Activated T-cell treated with anti-CD3 and anti-CD28 coated beads for 48 hours (primary cell): ENCODE measurements around the gene SLC10A3.
A peak's percentile ranks its signal among the peaks of the same experiment; 100 is the strongest.

Source experiments
- DNase-seq: peaks from one replicate; pipeline ENCODE4 v3.0.0-alpha.2; 2020; ENCODE audit warnings: low read depth

Gene SLC10A3

GRCh38 chrX:154482786-154483185, 7.6 kb downstream of the SLC10A3 start:
- DNase-seq, result no peak

GRCh38 chrX:154481911-154482601, 8.4 kb downstream of the SLC10A3 start:
- DNase-seq, result no peak

- no peak for DNase-seq
Observed at GRCh38 chrX:154481195-154481594, 9.2 kb downstream of the SLC10A3 start.

- DNase-seq, result peak; percentile 94
Observed at GRCh38 chrX:154478728-154479622, 11.5 kb downstream of the SLC10A3 start, which contains the start of gene LAGE3. TSS of gene LAGE3 (minus strand) at chrX:154479281. CDS start at chrX:154478915, 366 bp downstream.

- no peak for DNase-seq
Observed at GRCh38 chrX:154477891-154478477, 12.4 kb downstream of the SLC10A3 start.

- no peak for DNase-seq
Observed at GRCh38 chrX:154476821-154477220, 13.6 kb downstream of the SLC10A3 start.

DNA sequence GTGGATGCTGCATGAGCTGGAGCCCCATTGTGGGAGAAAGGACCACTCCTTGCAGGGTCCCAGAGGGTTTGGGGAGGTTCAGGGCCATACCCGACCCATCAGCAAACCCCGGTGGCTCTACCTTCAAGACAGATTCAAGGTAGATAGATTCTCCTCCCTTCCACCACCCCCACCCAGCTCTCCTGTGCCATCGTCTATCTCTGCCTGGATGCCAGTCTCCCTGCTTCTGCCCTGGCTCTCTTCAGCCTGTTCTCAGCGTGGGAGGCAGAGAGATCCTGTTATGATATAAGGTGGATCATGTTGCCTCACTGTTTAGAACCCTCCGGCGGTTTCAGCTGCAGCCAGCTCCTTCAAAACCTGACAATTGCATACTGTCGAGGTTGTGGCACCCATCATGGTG, 16.7 kb downstream of the SLC10A3 start:
- no peak for DNase-seq

DNA sequence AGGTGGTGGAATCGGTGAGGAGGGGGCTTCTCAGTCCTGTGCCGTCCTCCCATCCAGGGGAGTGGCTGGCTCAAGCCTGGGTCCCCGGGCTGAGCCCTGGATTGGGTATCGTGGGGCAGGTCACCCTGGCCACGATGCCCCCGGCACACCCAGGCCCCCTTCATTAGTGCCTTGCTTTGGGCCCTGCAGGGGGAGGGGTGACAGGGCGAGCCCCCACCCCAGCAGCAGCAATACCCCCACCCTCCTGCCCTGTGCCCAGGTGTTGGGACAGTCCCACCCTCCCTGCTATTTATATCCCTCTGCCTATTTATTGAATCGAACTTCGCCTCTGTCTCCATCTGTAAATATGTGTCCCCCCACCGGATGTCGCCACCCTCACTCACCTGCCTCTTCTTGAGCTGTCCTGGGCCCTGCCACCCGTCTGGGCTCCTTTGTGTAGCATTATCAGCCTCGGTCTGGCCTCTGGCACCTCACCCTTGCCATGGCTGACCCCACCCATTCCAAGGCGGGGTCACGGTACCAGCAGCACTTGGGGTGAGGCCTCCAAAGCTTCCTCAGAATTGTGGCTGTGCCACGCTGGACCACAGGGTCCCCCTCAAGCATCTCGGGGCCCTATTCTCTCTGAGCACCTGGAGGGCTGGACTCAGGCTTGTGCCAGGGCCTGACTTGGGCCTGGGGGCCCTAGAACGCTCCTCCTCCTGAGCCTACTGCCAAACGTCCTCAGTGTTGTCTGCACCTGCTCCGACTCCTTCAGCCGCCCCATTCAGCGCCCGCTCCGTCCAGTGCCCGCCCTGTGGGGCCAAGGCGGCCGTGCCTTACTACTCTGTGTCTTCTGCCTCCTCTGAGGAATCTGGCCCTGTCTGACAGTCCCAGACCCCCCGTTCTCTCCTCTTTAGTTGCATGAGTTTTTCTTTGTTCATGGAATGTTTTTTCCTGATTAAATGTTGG, 17.5 kb downstream of the SLC10A3 start:
- no peak for DNase-seq

- no peak for DNase-seq
Observed at GRCh38 chrX:154471839-154472684, 18.4 kb downstream of the SLC10A3 start.

GRCh38 chrX:154470914-154471568, 19.4 kb downstream of the SLC10A3 start:
- DNase-seq, result no peak

DNA sequence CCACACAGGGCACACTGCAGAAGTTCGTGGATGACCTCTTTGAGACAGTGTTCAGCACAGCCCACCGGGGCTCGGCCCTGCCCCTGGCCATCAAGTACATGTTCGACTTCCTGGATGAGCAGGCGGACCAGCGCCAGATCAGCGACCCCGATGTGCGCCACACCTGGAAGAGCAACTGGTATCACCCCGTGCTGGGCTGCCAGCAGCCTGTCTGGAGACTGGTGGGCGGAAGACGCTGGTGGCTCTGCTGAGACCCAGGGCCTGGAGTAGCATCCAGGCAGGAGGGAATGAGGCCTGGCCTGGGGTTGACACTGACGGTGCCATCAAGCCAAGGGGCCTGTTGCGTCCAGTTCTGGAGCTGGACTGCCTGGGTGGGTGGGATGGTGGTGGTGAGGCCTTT, 20.0 kb downstream of the SLC10A3 start:
- no peak for DNase-seq

DNA sequence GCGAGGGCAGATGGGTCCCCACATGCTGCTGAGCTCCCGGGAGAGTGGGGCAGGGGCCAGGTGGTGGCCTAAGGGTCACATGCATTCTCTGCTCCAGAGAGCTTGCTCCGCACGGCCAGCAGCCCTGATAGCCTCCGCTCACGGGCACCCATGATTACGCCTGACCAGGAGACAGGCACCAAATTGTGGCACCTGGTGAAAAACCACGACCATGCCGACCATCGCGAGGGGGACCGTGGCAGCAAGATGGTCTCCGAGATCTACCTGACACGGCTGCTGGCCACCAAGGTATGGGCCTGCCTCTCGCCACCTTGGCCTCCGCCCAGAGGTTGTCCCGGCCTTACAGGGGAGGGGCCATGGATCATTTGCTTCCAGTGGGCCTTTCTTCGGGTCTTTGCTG, 20.5 kb downstream of the SLC10A3 start:
- DNase-seq, result no peak

DNA sequence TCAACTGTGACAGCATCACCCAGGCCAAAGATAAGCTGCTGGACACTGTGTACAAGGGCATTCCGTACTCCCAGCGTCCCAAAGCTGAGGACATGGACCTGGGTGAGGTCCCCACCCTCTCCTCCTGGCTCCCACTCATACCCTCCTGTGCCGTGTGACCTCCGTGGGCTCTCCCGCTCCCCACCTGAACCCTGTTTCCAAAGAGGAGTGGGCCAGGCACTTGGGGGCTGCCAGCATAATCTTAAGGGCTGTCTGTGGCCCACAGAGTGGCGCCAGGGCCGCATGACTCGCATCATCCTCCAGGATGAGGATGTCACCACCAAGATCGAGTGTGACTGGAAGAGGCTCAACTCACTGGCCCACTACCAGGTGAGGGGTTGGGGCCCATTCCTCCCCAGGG, 21.3 kb downstream of the SLC10A3 start:
- DNase-seq, result no peak

DNA sequence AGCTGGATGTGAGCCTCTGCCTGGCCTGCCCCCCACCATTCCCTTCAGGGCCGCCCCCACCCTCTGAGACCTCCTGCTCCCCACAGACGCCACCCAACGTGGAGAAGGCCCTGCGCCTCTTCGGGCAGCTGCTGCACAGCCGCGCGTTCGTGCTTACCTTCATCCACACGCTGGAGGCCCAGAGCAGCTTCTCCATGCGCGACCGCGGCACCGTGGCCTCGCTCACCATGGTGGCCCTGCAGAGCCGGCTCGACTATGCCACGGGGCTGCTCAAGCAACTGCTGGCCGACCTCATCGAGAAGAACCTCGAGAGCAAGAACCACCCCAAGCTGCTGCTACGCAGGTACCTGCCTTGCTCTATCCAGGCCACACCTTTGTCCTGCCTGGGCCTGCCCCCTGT, 22.2 kb downstream of the SLC10A3 start:
- DNase-seq, result no peak

- DNase-seq, result no peak
Observed at GRCh38 chrX:154467556-154467955, 22.9 kb downstream of the SLC10A3 start.

GRCh38 chrX:154466907-154467306, 23.5 kb downstream of the SLC10A3 start:
- no peak for DNase-seq

- DNase-seq, result no peak
Observed at GRCh38 chrX:154466036-154466435, 24.4 kb downstream of the SLC10A3 start.

- DNase-seq, result no peak
Observed at GRCh38 chrX:154465601-154466000, 24.8 kb downstream of the SLC10A3 start.

DNA sequence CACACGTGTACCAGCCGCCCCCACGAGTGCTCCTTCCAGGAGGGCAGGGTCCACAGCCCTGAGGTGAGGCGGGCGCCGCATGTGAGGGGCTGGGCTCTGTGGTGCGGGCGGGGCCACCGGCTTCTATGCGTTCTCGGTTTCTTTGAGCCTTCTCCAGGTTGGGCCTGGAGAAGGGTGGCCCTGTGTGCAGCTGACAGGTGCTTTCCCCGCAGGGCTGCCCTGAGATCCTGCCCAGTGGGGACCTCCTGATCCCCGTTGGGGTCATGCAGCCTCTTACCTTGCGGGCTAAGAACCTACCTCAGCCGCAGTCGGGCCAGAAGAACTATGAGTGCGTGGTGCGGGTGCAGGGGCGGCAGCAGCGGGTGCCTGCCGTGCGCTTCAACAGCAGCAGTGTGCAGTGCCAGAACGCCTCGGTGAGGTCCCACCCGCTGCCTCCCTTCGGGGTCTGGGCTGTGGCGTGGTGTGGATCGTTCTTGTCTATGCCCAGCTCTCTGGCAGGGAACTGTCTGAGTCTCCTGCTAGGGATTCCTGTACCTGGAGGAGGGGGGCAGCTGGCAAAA, 25.5 kb downstream of the SLC10A3 start:
- no peak for DNase-seq
